GM12865 (cell line): ENCODE data around the gene SLC43A3.

Experiments
- DNase-seq: peaks from one replicate; pipeline ENCODE4 v3.0.0; 2010; ENCODE audit warnings: low read depth
- H3K4me3 ChIP-seq: 2 replicates; pipeline ENCODE4 v1.5.1; 2011; ENCODE audit warnings: mild to moderate bottlenecking, low read depth, low read length, control low read depth
- CTCF ChIP-seq: IDR thresholded peaks from 2 replicates; pipeline ENCODE4 v1.5.1; 2011; ENCODE audit warnings: low read length, control low read depth, low read depth, inconsistent platforms; ENCODE audit not compliant: insufficient read depth; ENCODE audit errors: missing control alignments

Gene SLC43A3

GRCh38 chr11:57416436-57416835, 10.5 kb downstream of the SLC43A3 start:
- no peak for DNase-seq
- no peak for TF ChIP-seq CTCF
- H3K4me3 ChIP-seq = no peak overlapping the region

- no peak overlapping the region for H3K4me3 ChIP-seq
- TF ChIP-seq CTCF = no peak
- DNase-seq = no peak
These were observed 12.2 kb downstream of the SLC43A3 start for GRCh38 chr11:57414612-57415212.

GRCh38 chr11:57413681-57414080, 13.2 kb downstream of the SLC43A3 start:
- no peak for DNase-seq
- no peak for TF ChIP-seq CTCF
- H3K4me3 ChIP-seq = no peak overlapping the region

DNA sequence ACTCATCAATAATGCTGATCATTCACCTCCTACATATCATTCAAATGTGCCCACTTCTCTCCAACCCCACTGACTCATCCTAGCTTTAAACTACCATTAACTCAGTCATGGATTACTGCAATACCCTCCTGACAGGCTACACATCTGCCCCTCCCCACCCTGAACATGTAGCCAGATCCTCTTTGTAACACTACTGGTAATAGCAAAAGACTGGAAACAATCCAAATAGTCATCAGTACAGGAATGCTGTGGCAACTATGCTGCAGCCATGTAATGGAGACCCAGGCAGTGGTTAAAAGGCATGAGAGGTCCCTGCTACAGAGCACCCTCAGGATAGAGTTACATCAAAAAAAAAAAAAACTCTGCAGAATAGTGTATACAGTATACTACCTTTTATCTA, 16.6 kb downstream of the SLC43A3 start:
- no peak for DNase-seq
- TF ChIP-seq CTCF = no peak
- H3K4me3 ChIP-seq = no peak overlapping the region

DNA sequence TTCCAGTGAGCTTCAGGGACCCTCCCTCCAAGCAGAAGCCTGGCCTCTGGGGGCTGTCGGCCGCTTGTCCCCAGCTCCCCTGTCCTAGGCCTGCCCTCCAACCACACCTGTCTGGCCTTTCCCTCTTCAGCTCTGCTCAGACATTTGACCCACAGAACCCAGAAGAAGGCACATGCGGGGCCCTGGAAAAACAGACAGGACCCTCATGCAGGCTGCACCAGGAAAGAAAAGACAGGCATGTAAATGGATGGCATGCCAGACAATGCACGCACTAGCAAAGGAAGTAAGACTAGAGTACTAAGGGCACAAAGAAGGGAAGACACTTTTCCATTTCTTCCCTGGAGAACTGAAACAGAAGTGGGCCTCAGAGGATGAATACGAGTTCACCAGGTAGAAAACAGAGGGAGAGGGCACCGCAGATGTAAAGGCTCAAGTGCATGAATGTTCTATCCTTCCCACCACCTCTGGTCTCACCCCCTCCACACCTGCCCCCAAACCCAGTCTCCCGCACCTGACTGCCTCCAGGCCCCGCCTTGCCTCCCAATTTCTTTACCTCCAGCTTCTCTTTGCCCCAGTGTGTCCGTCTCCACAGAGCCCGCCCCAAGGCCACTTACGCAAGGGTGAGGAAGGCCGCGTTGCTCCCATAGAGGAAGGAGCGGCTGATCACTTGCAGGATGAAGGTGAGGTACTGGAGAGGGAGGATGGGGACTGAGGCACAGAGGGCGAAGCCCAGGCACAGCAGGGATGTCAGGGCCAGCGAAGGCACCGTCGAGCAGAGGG, 17.4 kb downstream of the SLC43A3 start:
- DNase-seq = no peak
- TF ChIP-seq CTCF = no peak
- H3K4me3 ChIP-seq = no peak overlapping the region

DNA sequence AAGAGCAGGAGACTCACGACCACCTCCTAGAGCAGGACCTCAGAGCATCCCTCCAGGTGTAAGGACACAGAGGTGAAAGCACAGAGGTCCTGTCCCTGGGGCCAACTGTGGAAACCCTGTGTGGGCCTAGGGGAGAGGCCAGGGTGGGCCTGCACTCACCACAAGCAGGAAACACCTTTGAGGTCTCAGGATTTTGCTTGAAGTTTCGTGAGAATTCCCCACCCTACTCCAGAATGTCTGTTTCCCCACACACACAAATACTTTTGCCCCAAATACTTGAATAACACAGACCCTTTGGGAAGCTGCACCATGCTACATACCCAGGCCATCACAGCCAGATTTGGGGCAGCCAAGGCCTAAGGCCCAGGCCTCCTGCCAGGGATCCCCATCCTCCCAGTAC, 18.1 kb downstream of the SLC43A3 start:
- no peak for TF ChIP-seq CTCF
- no peak for DNase-seq
- no peak overlapping the region for H3K4me3 ChIP-seq
